HG03565 (cell line): Measurements from ENCODE around the gene SOX15.

ENCODE experiments used
- ATAC-seq: cut with Tn5 transposase; IDR thresholded peaks from one replicate; pipeline ENCODE4 v1.9.1; 2021; ENCODE audit warnings: mild to moderate bottlenecking, moderate library complexity; ENCODE audit not compliant: unreplicated experiment

Gene SOX15

GRCh38 chr17:7559320-7560171 lies 30.3 kb downstream of the SOX15 start:
- ATAC-seq: no peak

DNA sequence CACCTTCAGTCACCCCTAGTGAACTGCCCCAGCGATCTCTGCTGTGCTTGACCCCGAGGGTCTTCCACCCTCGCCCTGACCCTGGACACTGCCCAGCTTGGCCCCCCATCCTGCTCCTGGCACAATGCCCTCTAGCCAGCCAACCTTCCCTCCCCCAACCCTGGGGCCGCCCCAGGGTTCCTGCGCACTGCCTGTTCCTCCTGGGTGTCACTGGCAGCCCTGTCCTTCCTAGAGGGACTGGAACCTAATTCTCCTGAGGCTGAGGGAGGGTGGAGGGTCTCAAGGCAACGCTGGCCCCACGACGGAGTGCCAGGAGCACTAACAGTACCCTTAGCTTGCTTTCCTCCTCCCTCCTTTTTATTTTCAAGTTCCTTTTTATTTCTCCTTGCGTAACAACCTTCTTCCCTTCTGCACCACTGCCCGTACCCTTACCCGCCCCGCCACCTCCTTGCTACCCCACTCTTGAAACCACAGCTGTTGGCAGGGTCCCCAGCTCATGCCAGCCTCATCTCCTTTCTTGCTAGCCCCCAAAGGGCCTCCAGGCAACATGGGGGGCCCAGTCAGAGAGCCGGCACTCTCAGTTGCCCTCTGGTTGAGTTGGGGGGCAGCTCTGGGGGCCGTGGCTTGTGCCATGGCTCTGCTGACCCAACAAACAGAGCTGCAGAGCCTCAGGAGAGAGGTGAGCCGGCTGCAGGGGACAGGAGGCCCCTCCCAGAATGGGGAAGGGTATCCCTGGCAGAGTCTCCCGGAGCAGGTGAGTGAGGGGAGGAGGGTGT lies 31.2 kb downstream of the SOX15 start, which contains the start of gene TNFSF13:
Gene TNFSF13, plus strand, starts transcription at position 207 of the 776 bp plus-strand sequence. Its CDS starts 290 bp downstream, at position 497.
- ATAC-seq: no peak

DNA sequence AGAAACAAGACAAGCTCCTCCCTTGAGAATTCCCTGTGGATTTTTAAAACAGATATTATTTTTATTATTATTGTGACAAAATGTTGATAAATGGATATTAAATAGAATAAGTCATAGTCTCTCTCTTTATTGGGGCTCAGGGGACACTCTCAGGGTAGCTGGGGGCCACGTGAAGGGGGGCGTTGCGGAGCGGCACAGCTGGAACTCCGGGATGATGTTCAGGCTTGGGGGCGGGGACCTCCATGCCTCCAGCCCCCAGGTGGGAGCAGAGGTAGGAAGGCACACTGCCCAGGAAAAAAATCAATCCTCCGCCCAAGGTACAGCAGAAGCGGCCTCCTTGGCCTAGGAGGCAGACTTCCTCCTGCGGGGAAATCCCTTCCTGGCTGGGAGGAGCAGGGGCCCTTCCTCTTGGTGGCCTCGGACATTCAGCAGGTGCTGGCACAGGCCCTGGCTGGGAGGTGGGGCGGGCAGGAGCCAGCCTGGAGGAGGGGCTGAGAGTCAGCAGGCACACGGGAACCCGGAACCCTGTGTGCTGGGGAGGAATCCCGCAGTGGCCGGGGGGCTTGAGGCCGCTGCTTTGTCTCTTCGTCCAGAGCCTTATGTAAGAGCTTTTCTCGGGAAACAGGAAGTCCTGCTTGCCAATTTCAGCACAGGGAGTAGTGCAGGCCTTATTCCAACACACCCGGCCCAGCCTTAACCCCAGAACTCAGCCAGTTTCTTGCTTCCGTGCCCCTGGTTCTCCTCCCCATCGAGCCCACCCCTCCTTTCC lies 31.9 kb downstream of the SOX15 start:
- ATAC-seq: no peak

- no peak for ATAC-seq
Measured at GRCh38 chr17:7557147-7557764, 32.6 kb downstream of the SOX15 start.

- no peak for ATAC-seq
Measured at GRCh38 chr17:7556627-7557026, 33.3 kb downstream of the SOX15 start.

DNA sequence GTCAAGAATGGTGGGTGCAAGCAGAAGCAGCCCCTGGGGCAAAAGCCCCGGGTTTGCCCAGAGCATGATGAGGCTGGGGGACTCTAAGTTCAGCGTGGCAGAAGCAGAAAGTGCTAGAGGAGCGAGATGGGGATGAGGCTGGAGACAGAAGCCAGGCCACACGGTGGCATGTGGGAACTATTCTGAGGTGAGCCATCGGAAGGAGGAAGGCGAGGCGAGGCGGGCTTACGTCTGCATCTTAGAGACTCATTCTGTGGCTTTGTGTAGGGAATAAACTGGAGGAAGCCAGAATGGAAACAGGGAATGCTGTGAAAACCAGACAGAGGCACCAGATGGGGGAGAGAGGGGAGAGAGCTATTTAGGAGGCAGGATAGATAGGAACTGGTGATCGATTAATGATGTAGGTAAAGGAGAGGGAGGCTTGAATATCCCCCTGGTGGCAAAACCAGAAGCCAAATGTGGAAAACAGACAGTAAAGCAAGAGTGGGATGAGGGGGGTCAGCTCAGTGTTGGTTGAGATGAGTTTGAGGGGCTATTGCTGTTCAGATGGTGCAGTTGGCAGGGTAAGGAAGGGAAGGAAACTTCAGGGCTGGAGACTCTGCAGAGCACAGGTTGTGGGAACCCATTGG lies 34.5 kb downstream of the SOX15 start:
- ATAC-seq: no peak

GRCh38 chr17:7553356-7553755 lies 36.5 kb downstream of the SOX15 start:
- no peak for ATAC-seq

DNA sequence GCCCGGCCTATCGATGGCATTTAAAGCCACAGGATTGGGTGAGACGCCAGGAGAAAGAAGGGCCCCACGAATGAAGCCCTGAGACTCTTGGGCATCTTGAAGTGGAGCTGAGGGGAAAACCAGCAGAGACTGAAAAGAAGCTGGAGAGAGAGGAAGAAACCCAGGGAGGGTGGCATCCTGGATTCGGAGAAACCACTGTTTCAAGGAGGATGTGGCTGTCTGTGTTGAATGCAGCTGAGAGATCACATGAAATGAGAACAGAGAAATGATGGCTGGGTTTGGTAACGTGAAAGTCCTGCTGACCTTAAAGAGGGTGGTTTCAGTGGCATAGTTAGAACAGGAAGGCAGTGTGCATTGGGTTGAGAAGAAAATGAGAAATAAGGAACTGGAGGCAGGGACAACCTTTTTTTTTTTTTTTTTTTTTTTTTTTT lies 37.3 kb downstream of the SOX15 start:
- ATAC-seq: no peak

GRCh38 chr17:7551396-7551795 lies 38.5 kb downstream of the SOX15 start:
- ATAC-seq: no peak

- ATAC-seq: no peak
Measured at GRCh38 chr17:7550344-7550743, 39.5 kb downstream of the SOX15 start.

- no peak for ATAC-seq
Measured at GRCh38 chr17:7549401-7550055, 40.4 kb downstream of the SOX15 start.

DNA sequence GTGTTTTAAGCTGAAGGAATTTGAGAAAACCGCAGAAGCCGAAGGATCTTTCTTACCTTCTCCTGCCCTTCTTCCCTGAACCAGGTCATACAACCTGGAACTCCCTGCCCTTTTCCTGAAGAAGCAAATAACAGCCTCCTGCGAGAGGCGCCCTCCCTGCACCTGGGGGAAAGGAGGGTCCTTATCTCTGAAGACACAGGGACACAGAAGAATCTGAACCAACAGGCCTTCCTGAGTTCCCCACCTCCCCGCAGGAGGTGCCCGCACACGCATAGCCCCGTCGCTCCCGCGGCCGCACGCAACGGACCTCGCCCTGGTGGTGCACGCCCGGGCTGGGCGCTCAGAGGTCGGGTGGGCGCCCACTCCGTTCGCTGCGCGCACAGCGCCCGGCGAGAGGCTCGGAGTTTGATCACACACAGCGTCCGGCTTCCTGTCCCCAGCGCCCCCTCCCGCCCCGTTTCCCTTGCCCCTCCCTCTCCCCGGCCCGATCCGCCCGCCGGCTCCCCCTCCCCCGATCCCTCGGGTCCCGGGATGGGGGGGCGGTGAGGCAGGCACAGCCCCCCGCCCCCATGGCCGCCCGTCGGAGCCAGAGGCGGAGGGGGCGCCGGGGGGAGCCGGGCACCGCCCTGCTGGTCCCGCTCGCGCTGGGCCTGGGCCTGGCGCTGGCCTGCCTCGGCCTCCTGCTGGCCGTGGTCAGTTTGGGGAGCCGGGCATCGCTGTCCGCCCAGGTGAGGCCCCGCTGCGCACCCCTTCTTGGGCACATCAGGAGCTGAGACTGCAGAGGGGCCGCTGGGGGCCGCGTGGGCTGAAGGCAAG lies 41.1 kb downstream of the SOX15 start, which contains the start of gene TNFSF12:
Gene TNFSF12, plus strand, starts transcription at position 474 of the 816 bp plus-strand sequence. Its CDS starts 96 bp downstream, at position 570.
- ATAC-seq: no peak

- ATAC-seq: no peak
Measured at GRCh38 chr17:7544911-7545310, 45.0 kb downstream of the SOX15 start.

GRCh38 chr17:7541074-7541621 lies 48.7 kb downstream of the SOX15 start:
- ATAC-seq: no peak

DNA sequence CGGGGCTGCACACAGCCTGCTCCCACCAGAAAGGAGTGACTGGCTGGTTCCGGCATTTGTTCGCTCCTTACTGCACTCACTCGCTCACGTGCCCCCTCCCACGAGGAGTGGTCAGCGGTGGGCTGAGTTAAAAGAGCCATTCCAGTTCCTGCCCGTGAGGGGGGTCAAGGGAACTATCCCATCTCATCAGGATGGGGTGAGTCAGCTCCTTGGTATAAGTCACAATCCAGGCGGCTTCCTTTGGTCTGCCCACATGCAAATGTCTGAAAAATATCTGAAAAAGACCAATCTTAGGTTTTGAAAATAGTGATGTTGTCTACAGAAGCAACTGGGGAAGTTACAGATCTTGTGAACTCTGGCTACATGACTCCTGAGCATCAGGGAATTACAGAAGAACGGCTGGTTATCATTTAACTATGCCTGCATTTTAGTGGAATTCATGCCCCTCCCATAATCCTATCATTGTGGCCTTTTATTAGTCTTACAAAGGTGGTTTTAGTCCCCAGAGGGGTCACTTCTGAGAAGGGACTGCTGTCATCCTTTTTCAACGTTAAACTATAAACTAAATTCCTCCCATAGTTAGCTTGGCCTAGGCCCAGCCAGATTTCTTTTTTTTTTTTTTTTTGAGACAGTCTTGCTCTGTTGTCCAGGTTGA lies 50.9 kb downstream of the SOX15 start:
- ATAC-seq: no peak
